HepG2 (cell line): ENCODE measurements around the gene LDLRAD4. TPM values are rescaled to one million over a fixed set of nuclear protein-coding genes. Genes with fewer than 3 reads are reported as not detected.
A peak's percentile ranks its signal among the peaks of the same experiment; 100 is the strongest.

Source experiments
- ATAC-seq: fragments of 200-7000 bp; cut with Tn5 transposase; 3 replicates; pipeline ENCODE4 v1.9.1; 2020; ENCODE audit warnings: mild to moderate bottlenecking, moderate library complexity
- BruUV-seq: library from RNA; stranded (reverse); fragments of 400-500 nt; replicated peaks from 2 replicates; lab custom pipeline; 2021; lab: Mats Ljungman, UMichigan
- CTCF ChIA-PET: fragments of 300-600 bp; formaldehyde crosslinking; extraction: SDS; loops from one replicate; lab custom pipeline; 2021; ENCODE audit warnings: low total read pairs, inconsistent platforms, low intra/inter-chr PET ratio; lab: Yijun Ruan, JAX
- POLR2A ChIA-PET: fragments of 350-600 bp; sonication (Branson Sonifier 250); formaldehyde crosslinking; loops from one replicate; lab custom pipeline; 2020; ENCODE audit warnings: antibody characterized with exemption, inconsistent platforms; lab: Yijun Ruan, JAX
- DNase-seq: peaks from one replicate; pipeline ENCODE4 v3.0.0-alpha.2; 2015; ENCODE audit warnings: low spot score
- FAIRE-seq: peaks from 3 replicates; lab custom pipeline; 2011; peaks lifted over from hg19 to GRCh38; lab: Jason Lieb, UNC
- H2AFZ ChIP-seq: one replicate; pipeline ENCODE4 v1.6.1; 2011; ENCODE audit warnings: low read length, inconsistent platforms
- H3K27ac ChIP-seq: fragments of 300-600 bp; 3 replicates; pipeline ENCODE4 v1.8.0; 2011; ENCODE audit warnings: mixed run types, mild to moderate bottlenecking, mixed read lengths, low read length, inconsistent platforms; ENCODE audit not compliant: insufficient read depth; ENCODE audit errors: extremely low read length
- H3K27me3 ChIP-seq, 2 experiments: fragments of 200-600 bp in 1 of 2; 2 replicates in 1 of 2; 3 replicates in 1 of 2; pipeline versions ENCODE4 v1.6.0 to v1.8.0; 2011; ENCODE audit warnings: low read length in 2 of 2, mild to moderate bottlenecking in 2 of 2, moderate library complexity in 2 of 2, inconsistent platforms in 1 of 2; ENCODE audit not compliant: insufficient read depth in 2 of 2, control insufficient read depth in 1 of 2
- H3K36me3 ChIP-seq, 2 experiments: fragments of 200-600 bp in 1 of 2; replicated peaks in 1 of 2; 2 replicates in 1 of 2; 3 replicates in 1 of 2; pipeline versions ENCODE4 v1.5.1 to v1.8.0; 2011; ENCODE audit warnings: low read length in 2 of 2, inconsistent platforms in 1 of 2; ENCODE audit not compliant: insufficient read depth in 2 of 2, control insufficient read depth in 1 of 2
- H3K4me1 ChIP-seq: 2 replicates; pipeline ENCODE4 v1.5.1; 2012; ENCODE audit warnings: low read length, inconsistent platforms; ENCODE audit not compliant: insufficient read depth
- H3K4me2 ChIP-seq: 2 replicates; pipeline ENCODE4 v1.6.0; 2011; ENCODE audit warnings: low read depth, low read length, inconsistent platforms
- H3K4me3 ChIP-seq, 3 experiments: fragments of 200-600 bp in 1 of 3; sonication (generic), shearing (Covaris generic) in 1 of 3; replicated peaks in 1 of 3; 2 replicates each; pipeline ENCODE4 v1.5.1; 2011 to 2016; ENCODE audit warnings: low read length in 3 of 3, inconsistent platforms in 2 of 3, low read depth in 2 of 3, mild to moderate bottlenecking in 2 of 3, control low read depth in 1 of 3, mixed read lengths in 1 of 3; ENCODE audit not compliant: insufficient read depth in 1 of 3
- H3K79me2 ChIP-seq: one replicate; pipeline ENCODE4 v1.6.1; 2011; ENCODE audit warnings: low read length, inconsistent platforms; ENCODE audit not compliant: insufficient read depth
- H3K9ac ChIP-seq: 2 replicates; pipeline ENCODE4 v1.6.0; 2011; ENCODE audit warnings: mild to moderate bottlenecking, low read depth, low read length, inconsistent platforms; ENCODE audit not compliant: insufficient read depth
- H3K9me3 ChIP-seq: 2 replicates; pipeline ENCODE4 v1.5.1; 2012; ENCODE audit warnings: mild to moderate bottlenecking, low read length
- H4K20me1 ChIP-seq: 2 replicates; pipeline ENCODE4 v1.6.0; 2011; ENCODE audit warnings: inconsistent platforms, mild to moderate bottlenecking, low read length, moderate library complexity; ENCODE audit not compliant: insufficient read depth
- ARID2 ChIP-seq: sonication (generic); formaldehyde crosslinking; IDR thresholded peaks from 2 replicates; pipeline ENCODE4 v1.8.1; 2022; ENCODE audit warnings: mild to moderate bottlenecking, missing genetic modification reagents, borderline replicate concordance
- CC2D1A ChIP-seq: sonication (generic); formaldehyde crosslinking; IDR thresholded peaks from 2 replicates; pipeline ENCODE4 v1.8.1; 2023; ENCODE audit warnings: mild to moderate bottlenecking, missing genetic modification reagents
- HNF4A ChIP-seq: sonication (generic); formaldehyde crosslinking; IDR thresholded peaks from 2 replicates; pipeline ENCODE4 v1.4.0; 2020; ENCODE audit warnings: missing genetic modification reagents
- HNRNPL ChIP-seq: fragments of 200-400 bp; formaldehyde crosslinking; IDR thresholded peaks from 2 replicates; pipeline ENCODE4 v1.6.1; 2017; ENCODE audit warnings: mild to moderate bottlenecking, low read depth, low read length
- KDM2A ChIP-seq: sonication (generic); formaldehyde crosslinking; IDR thresholded peaks from 2 replicates; pipeline ENCODE4 v1.4.0; 2020; ENCODE audit warnings: low read depth, missing genetic modification reagents, borderline replicate concordance
- MNT ChIP-seq: fragments of 450-650 bp; IDR thresholded peaks from 2 replicates; pipeline ENCODE4 v1.6.1; 2016
- PPARG ChIP-seq: conservative IDR thresholded peaks from 2 replicates; pipeline ENCODE4 v1.6.1; 2016; ENCODE audit warnings: missing biosample characterization, missing genetic modification reagents
- SIN3A ChIP-seq: IDR thresholded peaks from 2 replicates; pipeline ENCODE4 v1.6.1; 2011; ENCODE audit warnings: low read depth, mild to moderate bottlenecking, control low read depth, low read length, borderline replicate concordance
- SRSF4 ChIP-seq: fragments of 200-400 bp; formaldehyde crosslinking; IDR thresholded peaks from one replicate; pipeline ENCODE4 v1.6.1; 2018; ENCODE audit warnings: mild to moderate bottlenecking, low read depth, low read length, moderate library complexity; ENCODE audit not compliant: poor library complexity, severe bottlenecking
- ZBTB42 ChIP-seq: sonication (generic); formaldehyde crosslinking; IDR thresholded peaks from 2 replicates; pipeline ENCODE4 v1.5.0; 2020; ENCODE audit warnings: mild to moderate bottlenecking, missing genetic modification reagents
- ZKSCAN1 ChIP-seq: fragments of 150-350 bp; IDR thresholded peaks from 2 replicates; pipeline ENCODE4 v1.6.1; 2014; ENCODE audit warnings: low read length
- ZNF207 ChIP-seq: fragments of 450-650 bp; IDR thresholded peaks from 2 replicates; pipeline ENCODE4 v1.6.1; 2016; ENCODE audit warnings: antibody characterized with exemption, borderline replicate concordance
- ZNF572 ChIP-seq: sonication (generic); formaldehyde crosslinking; IDR thresholded peaks from 2 replicates; pipeline ENCODE4 v1.5.1; 2020; ENCODE audit warnings: mild to moderate bottlenecking, missing genetic modification reagents
- ZNF674 ChIP-seq: sonication (generic); formaldehyde crosslinking; IDR thresholded peaks from 2 replicates; pipeline ENCODE4 v1.5.0; 2020; ENCODE audit warnings: low read depth, mild to moderate bottlenecking, missing genetic modification reagents
- ZSCAN30 ChIP-seq: sonication (generic); formaldehyde crosslinking; IDR thresholded peaks from 2 replicates; pipeline ENCODE4 v1.5.0; 2020; ENCODE audit warnings: mild to moderate bottlenecking, missing genetic modification reagents
- WGBS: methylation state at CpG from one replicate; pipeline ENCODE4 v1.1.6; 2017; ENCODE audit warnings: low lambda C conversion rate; 5-methylcytosine and 5-hydroxymethylcytosine counted together
- in situ Hi-C: cut with HindIII; loops from 2 replicates; pipeline ENCODE4 v1.10.0; 2017; ENCODE audit warnings: low pct_unique_long_range_greater_than_20kb; ENCODE audit not compliant: extremely low pct_ligation_motif_present
- intact Hi-C: fragments of 100-400 bp; cut with micrococcal nuclease; formaldehyde crosslinking; loops from one replicate; pipeline ENCODE4 v1.10.0; 2022; ENCODE audit not compliant: unreplicated experiment
- polyA plus RNA-seq, 8 experiments: library from polyadenylated mRNA; depleted of rRNA in 3 of 8; stranded (reverse) in 7 of 8; unstranded in 1 of 8; fragments of >200 nt; fragmentation: Illumina TruSeq in 4 of 8; extraction: Trizol in 4 of 8; gene quantifications; 2 replicates each; pipeline versions ENCODE4 v1.2.1 to v1.2.3, GENCODE V29; 2011 to 2016; ENCODE audit warnings: low read depth in 4 of 8, missing spikeins in 1 of 8, mixed read lengths in 1 of 8; ENCODE audit not compliant: insufficient read depth in 1 of 8
- total RNA-seq, 5 experiments: library from RNA; depleted of rRNA; stranded (reverse); fragments of >200 nt; fragmentation: Illumina TruSeq; extraction: Trizol; gene quantifications; 2 replicates each; pipeline ENCODE4 v1.2.3, GENCODE V29; 2016; ENCODE audit warnings: low read depth in 1 of 5
- TF ChIP-seq, protein P1 (sequence below): sonication (generic); formaldehyde crosslinking; IDR thresholded peaks from 2 replicates; pipeline ENCODE4 v1.5.0; 2020; ENCODE audit warnings: mild to moderate bottlenecking, missing genetic modification reagents, moderate library complexity
- TF ChIP-seq, protein P2 (sequence below): sonication (generic); formaldehyde crosslinking; IDR thresholded peaks from 2 replicates; pipeline ENCODE4 v1.8.1; 2023; ENCODE audit warnings: missing genetic modification reagents, inconsistent platforms, borderline replicate concordance

The LDLRAD4 gene
- total and polyA plus RNA-seq, 2 of the 13 experiments (the other 11 are each of a cell fraction or from before 2014, with no cell fraction given), result 13.6 to 20.9 TPM

DNA sequence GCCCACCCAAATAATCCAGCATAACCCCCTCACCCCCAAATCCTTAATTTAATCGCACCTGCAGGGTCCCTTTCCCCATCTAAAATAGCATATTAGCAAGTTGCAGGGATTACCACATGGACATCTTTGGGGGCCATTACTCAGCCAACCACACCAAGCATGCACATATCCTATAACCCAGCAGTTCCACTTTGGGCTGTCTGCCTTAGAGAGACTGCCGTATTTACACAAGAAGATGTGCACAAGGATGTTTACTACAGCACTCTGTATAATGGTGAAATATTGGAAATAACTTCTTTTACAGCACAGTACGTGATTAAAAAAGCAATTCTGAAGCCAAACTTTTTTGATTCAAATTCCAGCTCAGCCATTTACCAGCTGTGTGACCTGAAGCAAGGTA is 17.3 kb upstream of the LDLRAD4 start (continued):
- TF ChIP-seq MNT, result no peak

DNA sequence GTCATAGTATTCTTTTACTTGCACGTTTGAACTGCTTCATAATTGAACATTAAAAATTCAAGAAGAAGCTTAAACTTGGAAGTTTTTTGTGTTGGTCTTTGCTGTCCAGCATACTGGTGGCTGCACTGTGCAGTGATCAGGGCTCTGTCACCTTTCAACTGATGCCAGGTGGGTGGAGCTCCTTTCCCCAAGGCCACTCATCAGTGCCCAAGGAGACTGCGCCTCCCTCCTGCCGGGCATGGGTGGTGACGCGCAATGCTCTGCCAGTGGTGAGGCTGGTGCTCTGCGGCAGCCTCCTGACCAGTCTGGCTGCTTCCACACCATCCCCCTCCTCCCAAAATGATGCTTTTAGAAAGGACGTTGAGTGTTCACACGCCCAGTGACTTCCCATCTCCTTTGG is 16.0 kb upstream of the LDLRAD4 start:
- CTCF ChIA-PET, result no interaction called here
- H3K9me3 ChIP-seq, result peaks cover 8% of the 10 kb centered on the region
- intact Hi-C loops, result no loop called here
- in situ Hi-C loops, result loop anchor here (25.0 kb wide), 1 partner anchor 435 kb away; no protein-coding TSS in a partner anchor
- no peak for TF ChIP-seq SIN3A
- TF ChIP-seq KDM2A (CRISPR knock-in tag), result no peak
- TF ChIP-seq ZNF572 (CRISPR knock-in tag), result no peak
- TF ChIP-seq PPARG (CRISPR knock-in tag), result no peak
- TF ChIP-seq ZKSCAN1, result no peak
- no peak for TF ChIP-seq CC2D1A
- TF ChIP-seq, protein P1, sequence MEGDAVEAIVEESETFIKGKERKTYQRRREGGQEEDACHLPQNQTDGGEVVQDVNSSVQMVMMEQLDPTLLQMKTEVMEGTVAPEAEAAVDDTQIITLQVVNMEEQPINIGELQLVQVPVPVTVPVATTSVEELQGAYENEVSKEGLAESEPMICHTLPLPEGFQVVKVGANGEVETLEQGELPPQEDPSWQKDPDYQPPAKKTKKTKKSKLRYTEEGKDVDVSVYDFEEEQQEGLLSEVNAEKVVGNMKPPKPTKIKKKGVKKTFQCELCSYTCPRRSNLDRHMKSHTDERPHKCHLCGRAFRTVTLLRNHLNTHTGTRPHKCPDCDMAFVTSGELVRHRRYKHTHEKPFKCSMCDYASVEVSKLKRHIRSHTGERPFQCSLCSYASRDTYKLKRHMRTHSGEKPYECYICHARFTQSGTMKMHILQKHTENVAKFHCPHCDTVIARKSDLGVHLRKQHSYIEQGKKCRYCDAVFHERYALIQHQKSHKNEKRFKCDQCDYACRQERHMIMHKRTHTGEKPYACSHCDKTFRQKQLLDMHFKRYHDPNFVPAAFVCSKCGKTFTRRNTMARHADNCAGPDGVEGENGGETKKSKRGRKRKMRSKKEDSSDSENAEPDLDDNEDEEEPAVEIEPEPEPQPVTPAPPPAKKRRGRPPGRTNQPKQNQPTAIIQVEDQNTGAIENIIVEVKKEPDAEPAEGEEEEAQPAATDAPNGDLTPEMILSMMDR, result peak; percentile 24
- no peak for TF ChIP-seq HNF4A (CRISPR knock-in tag)
- no peak for TF ChIP-seq ARID2 (CRISPR knock-in tag)
- no peak for TF ChIP-seq ZNF674 (CRISPR knock-in tag)
- no peak for TF ChIP-seq ZNF207
- no peak for TF ChIP-seq SRSF4
- 0 out of 2 replicates have a peak, but pooled peaks have one; percentile 37 for TF ChIP-seq HNRNPL
- TF ChIP-seq ZSCAN30 (CRISPR knock-in tag), result no peak
- TF ChIP-seq, protein P2, sequence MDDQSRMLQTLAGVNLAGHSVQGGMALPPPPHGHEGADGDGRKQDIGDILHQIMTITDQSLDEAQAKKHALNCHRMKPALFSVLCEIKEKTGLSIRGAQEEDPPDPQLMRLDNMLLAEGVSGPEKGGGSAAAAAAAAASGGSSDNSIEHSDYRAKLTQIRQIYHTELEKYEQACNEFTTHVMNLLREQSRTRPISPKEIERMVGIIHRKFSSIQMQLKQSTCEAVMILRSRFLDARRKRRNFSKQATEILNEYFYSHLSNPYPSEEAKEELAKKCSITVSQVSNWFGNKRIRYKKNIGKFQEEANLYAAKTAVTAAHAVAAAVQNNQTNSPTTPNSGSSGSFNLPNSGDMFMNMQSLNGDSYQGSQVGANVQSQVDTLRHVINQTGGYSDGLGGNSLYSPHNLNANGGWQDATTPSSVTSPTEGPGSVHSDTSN (CRISPR knock-in tag), result no peak
- TF ChIP-seq ZBTB42 (CRISPR knock-in tag), result no peak
- H3K27me3 ChIP-seq, result peaks cover 1 to 12% of the 10 kb centered on the region in 2 experiments; a peak in 3 of 5 replicates
- no peak for ATAC-seq
- no TSS peak for BruUV-seq
- POLR2A ChIA-PET, result interaction anchor here (1.2 kb wide), 1 partner anchor 65 kb away, joined by 5 read pairs; no protein-coding TSS in a partner anchor
- no peaks in the 10 kb centered on the region for H4K20me1 ChIP-seq
- H3K4me1 ChIP-seq, result peaks cover 12% of the 10 kb centered on the region; the same call in 1 of the 2 replicates
- H3K27ac ChIP-seq, result no peak overlapping the region
- H3K4me3 ChIP-seq, result no peak overlapping the region
- FAIRE-seq, result no peak
- no peak for DNase-seq
- H3K36me3 ChIP-seq, result no peaks in the 10 kb centered on the region
- no peak overlapping the region for H2AFZ ChIP-seq
- 35% methylated on average over 3 of the region's 8 CpGs for WGBS
- no peak overlapping the region for H3K4me2 ChIP-seq
- H3K9ac ChIP-seq, result no peak overlapping the region
- no peaks in the 10 kb centered on the region for H3K79me2 ChIP-seq
